Epithelial cell of proximal tubule (primary cell): Measurements from ENCODE around the gene HCN1. TPM values are rescaled to one million over a fixed set of nuclear protein-coding genes. Genes with fewer than 3 reads are reported as not detected.

Source experiments
- DNase-seq: peaks from one replicate; pipeline ENCODE4 v3.0.0-alpha.2; 2011; ENCODE audit warnings: low read depth
- H3K4me3 ChIP-seq: 2 replicates; pipeline ENCODE4 v1.5.1; 2011; ENCODE audit warnings: low read depth, mild to moderate bottlenecking, low read length
- CTCF ChIP-seq: conservative IDR thresholded peaks from 2 replicates; pipeline ENCODE4 v1.5.1; 2012; ENCODE audit warnings: low read depth, mild to moderate bottlenecking, low read length
- total RNA-seq: library from RNA; depleted of rRNA; stranded (reverse); fragments of >200 nt; gene quantifications from 2 replicates; pipeline ENCODE4 v1.2.3, GENCODE V29; 2015

HCN1 gene
- total RNA-seq, 1 donor from 2014 or later, result not detected

GRCh38 chr5:45694971-45695803 is 993 bp downstream of the HCN1 start:
- no peak for DNase-seq
- H3K4me3 ChIP-seq, result no peak overlapping the region
- no peak for TF ChIP-seq CTCF

GRCh38 chr5:45694255-45694814 is 1.8 kb downstream of the HCN1 start:
- DNase-seq, result no peak
- no peak for TF ChIP-seq CTCF
- no peak overlapping the region for H3K4me3 ChIP-seq

- no peak for TF ChIP-seq CTCF
- no peak overlapping the region for H3K4me3 ChIP-seq
- no peak for DNase-seq
Measured at GRCh38 chr5:45692481-45692880, 3.7 kb downstream of the HCN1 start.

GRCh38 chr5:45691656-45692055 is 4.5 kb downstream of the HCN1 start:
- H3K4me3 ChIP-seq, result no peak overlapping the region
- no peak for DNase-seq
- no peak for TF ChIP-seq CTCF

GRCh38 chr5:45687701-45688100 is 8.5 kb downstream of the HCN1 start:
- H3K4me3 ChIP-seq, result no peak overlapping the region
- no peak for TF ChIP-seq CTCF
- DNase-seq, result no peak

GRCh38 chr5:45686620-45687019 is 9.6 kb downstream of the HCN1 start:
- TF ChIP-seq CTCF, result no peak
- H3K4me3 ChIP-seq, result no peak overlapping the region
- DNase-seq, result no peak

- no peak for DNase-seq
- no peak overlapping the region for H3K4me3 ChIP-seq
- no peak for TF ChIP-seq CTCF
Measured at GRCh38 chr5:45684118-45684517, 12.1 kb downstream of the HCN1 start.
